22Rv1 (cell line): ENCODE data around the gene PSD4.

ENCODE experiments used
- CTCF ChIP-seq: fragments of 450-650 bp; IDR thresholded peaks from 2 replicates; pipeline ENCODE4 v1.5.1; 2017; ENCODE audit warnings: mild to moderate bottlenecking
- ZFX ChIP-seq: fragments of 450-650 bp; IDR thresholded peaks from 2 replicates; pipeline ENCODE4 v1.6.1; 2017; ENCODE audit warnings: antibody characterized with exemption, borderline replicate concordance

GRCh38 chr2:113219092-113219441, 45.3 kb downstream of the PSD4 start:
- no peak for TF ChIP-seq CTCF
- no peak for TF ChIP-seq ZFX
